ENCODE measurements around the gene STIM2. TPM values are rescaled to one million over a fixed set of nuclear protein-coding genes. Genes with fewer than 3 reads are reported as not detected.

Gene STIM2
- total and polyA plus RNA-seq, 10 of the 15 experiments (the other 5 are each of a cell fraction or from before 2014, with no cell fraction given): 4.7 to 41.5 (median 16.9) TPM

DNA sequence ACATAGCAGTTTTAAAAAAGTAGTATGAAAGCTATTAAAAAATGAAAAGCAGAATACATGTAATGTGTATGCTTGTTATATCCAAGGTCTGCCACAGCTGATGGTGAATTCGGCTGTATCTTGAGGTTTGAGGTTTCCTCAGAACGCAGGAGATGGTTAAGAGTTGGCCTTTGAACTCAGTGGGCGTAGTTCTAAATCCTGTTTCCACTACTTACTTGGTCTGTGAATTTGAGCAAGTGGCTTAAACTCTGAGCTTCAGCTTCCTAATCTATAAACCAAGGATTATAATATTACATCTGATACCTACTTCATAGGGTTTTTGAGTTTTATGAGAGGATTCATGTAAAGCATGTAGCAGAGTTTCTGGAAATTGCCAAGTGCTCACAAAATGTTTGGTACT is 125.2 kb downstream of the STIM2 start (continued):
- TF ChIP-seq, protein P1, sequence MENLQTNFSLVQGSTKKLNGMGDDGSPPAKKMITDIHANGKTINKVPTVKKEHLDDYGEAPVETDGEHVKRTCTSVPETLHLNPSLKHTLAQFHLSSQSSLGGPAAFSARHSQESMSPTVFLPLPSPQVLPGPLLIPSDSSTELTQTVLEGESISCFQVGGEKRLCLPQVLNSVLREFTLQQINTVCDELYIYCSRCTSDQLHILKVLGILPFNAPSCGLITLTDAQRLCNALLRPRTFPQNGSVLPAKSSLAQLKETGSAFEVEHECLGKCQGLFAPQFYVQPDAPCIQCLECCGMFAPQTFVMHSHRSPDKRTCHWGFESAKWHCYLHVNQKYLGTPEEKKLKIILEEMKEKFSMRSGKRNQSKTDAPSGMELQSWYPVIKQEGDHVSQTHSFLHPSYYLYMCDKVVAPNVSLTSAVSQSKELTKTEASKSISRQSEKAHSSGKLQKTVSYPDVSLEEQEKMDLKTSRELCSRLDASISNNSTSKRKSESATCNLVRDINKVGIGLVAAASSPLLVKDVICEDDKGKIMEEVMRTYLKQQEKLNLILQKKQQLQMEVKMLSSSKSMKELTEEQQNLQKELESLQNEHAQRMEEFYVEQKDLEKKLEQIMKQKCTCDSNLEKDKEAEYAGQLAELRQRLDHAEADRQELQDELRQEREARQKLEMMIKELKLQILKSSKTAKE (IDR thresholded peaks at IDR 0.05; ENCODE audit: low read depth, poor library complexity, severe bottlenecking): peak; percentile 49
- TF ChIP-seq NFIC (IDR thresholded peaks at IDR 0.05; ENCODE audit: low read depth, low read length): peak; percentile 67
- TF ChIP-seq BCL11A (IDR thresholded peaks at IDR 0.05; ENCODE audit: low read depth, low read length): peak; percentile 58; the same call in 1 of the 2 replicates
- no peak for TF ChIP-seq MXI1 (IDR thresholded peaks at IDR 0.05; ENCODE audit: low read depth, low read length)
- peak; percentile 20 for TF ChIP-seq MEF2B (IDR thresholded peaks at IDR 0.05; ENCODE audit: partially characterized antibody, poor library complexity, severe bottlenecking)
- TF ChIP-seq GATAD2B (conservative IDR thresholded peaks at IDR 0.05; ENCODE audit: low read depth): 0 out of 2 replicates have a peak, but pooled peaks have one; percentile 41
- TF ChIP-seq PAX8 (IDR thresholded peaks at IDR 0.05): no peak
- no peak for TF ChIP-seq ETV6 (conservative IDR thresholded peaks at IDR 0.05 in 1 of 2, IDR thresholded peaks at IDR 0.05 in 1 of 2; ENCODE audit: borderline replicate concordance in 1 of 2, low read depth in 1 of 2)
- TF ChIP-seq, protein P2, sequence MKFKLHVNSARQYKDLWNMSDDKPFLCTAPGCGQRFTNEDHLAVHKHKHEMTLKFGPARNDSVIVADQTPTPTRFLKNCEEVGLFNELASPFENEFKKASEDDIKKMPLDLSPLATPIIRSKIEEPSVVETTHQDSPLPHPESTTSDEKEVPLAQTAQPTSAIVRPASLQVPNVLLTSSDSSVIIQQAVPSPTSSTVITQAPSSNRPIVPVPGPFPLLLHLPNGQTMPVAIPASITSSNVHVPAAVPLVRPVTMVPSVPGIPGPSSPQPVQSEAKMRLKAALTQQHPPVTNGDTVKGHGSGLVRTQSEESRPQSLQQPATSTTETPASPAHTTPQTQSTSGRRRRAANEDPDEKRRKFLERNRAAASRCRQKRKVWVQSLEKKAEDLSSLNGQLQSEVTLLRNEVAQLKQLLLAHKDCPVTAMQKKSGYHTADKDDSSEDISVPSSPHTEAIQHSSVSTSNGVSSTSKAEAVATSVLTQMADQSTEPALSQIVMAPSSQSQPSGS (IDR thresholded peaks at IDR 0.05; ENCODE audit: low read length): 0 out of 2 replicates have a peak, but pooled peaks have one; percentile 15
- TF ChIP-seq, protein P3, sequence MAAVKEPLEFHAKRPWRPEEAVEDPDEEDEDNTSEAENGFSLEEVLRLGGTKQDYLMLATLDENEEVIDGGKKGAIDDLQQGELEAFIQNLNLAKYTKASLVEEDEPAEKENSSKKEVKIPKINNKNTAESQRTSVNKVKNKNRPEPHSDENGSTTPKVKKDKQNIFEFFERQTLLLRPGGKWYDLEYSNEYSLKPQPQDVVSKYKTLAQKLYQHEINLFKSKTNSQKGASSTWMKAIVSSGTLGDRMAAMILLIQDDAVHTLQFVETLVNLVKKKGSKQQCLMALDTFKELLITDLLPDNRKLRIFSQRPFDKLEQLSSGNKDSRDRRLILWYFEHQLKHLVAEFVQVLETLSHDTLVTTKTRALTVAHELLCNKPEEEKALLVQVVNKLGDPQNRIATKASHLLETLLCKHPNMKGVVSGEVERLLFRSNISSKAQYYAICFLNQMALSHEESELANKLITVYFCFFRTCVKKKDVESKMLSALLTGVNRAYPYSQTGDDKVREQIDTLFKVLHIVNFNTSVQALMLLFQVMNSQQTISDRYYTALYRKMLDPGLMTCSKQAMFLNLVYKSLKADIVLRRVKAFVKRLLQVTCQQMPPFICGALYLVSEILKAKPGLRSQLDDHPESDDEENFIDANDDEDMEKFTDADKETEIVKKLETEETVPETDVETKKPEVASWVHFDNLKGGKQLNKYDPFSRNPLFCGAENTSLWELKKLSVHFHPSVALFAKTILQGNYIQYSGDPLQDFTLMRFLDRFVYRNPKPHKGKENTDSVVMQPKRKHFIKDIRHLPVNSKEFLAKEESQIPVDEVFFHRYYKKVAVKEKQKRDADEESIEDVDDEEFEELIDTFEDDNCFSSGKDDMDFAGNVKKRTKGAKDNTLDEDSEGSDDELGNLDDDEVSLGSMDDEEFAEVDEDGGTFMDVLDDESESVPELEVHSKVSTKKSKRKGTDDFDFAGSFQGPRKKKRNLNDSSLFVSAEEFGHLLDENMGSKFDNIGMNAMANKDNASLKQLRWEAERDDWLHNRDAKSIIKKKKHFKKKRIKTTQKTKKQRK (IDR thresholded peaks at IDR 0.05; ENCODE audit: low read depth, low read length): no peak
- peak; percentile 81 to 85; a peak in 3 of 4 replicates for TF ChIP-seq IKZF2 (IDR thresholded peaks at IDR 0.05)
- TF ChIP-seq NRF1 (conservative IDR thresholded peaks at IDR 0.05; ENCODE audit: low read depth, low read length): no peak
- peak; percentile 89 for TF ChIP-seq NR2C1 (IDR thresholded peaks at IDR 0.05)
- no peak for TF ChIP-seq TBL1XR1 (IDR thresholded peaks at IDR 0.05; ENCODE audit: low read depth, low read length)
- peak; percentile 30; the same call in 1 of the 2 replicates for TF ChIP-seq RAD51 (IDR thresholded peaks at IDR 0.05)
- 0 out of 4 replicates have a peak, but pooled peaks of 1 of the 2 experiments have one; percentile 21 for TF ChIP-seq EP300 (IDR thresholded peaks at IDR 0.05; ENCODE audit: borderline replicate concordance in 1 of 2, control insufficient read depth in 1 of 2, low read depth in 2 of 2, low read length in 2 of 2)
- no peak for TF ChIP-seq MYC (IDR thresholded peaks at IDR 0.05; ENCODE audit: insufficient read depth, insufficient read length, insufficient replicate concordance, low read length, severe bottlenecking)
- TF ChIP-seq ZNF217 (IDR thresholded peaks at IDR 0.05): 0 out of 2 replicates have a peak, but pooled peaks have one; percentile 33
- TF ChIP-seq SREBF1 (IDR thresholded peaks at IDR 0.05; ENCODE audit: low read length): no peak
- TF ChIP-seq NBN (IDR thresholded peaks at IDR 0.05): peak; percentile 62; the same call in 1 of the 2 replicates
- no peak for TF ChIP-seq CREB1 (IDR thresholded peaks at IDR 0.05; ENCODE audit: low read depth)
- TF ChIP-seq ZNF622 (IDR thresholded peaks at IDR 0.05): no peak
- no peak for TF ChIP-seq SP1 (IDR thresholded peaks at IDR 0.05; ENCODE audit: low read depth, low read length)
- no peak for TF ChIP-seq ZNF207 (IDR thresholded peaks at IDR 0.05; ENCODE audit: borderline replicate concordance)
- TF ChIP-seq TCF7 (IDR thresholded peaks at IDR 0.05; ENCODE audit: borderline replicate concordance): no peak
- TF ChIP-seq MEF2A (IDR thresholded peaks at IDR 0.05; ENCODE audit: insufficient read depth, low read depth, low read length): 0 out of 2 replicates have a peak, but pooled peaks have one; percentile 35

Data from GM12878 (cell line).